ENCODE measurements around the gene FAM193B.

Gene FAM193B

GRCh38 chr5:177502886-177503285 is 51.5 kb downstream of the FAM193B start:
- TF ChIP-seq FOXM1 (IDR thresholded peaks at IDR 0.05; ENCODE audit: borderline replicate concordance) (no peak), L3MBTL2 (conservative IDR thresholded peaks at IDR 0.05) (no peak), ZNF384 (IDR thresholded peaks at IDR 0.05) (no peak), FOXA1 (IDR thresholded peaks at IDR 0.05) (no peak), FOXK2 (IDR thresholded peaks at IDR 0.05) (no peak)
- no peak for DNase-seq (ENCODE audit: extremely low spot score)
- ChIA-PET POLR2A (interaction anchor here (2.2 kb wide), 1 partner anchor 48 kb away, joined by 8 read pairs; no protein-coding TSS in a partner anchor), CTCF (interaction anchor here (1.2 to 2.0 kb wide), 2 partner anchors 14 to 112 kb away, joined by 3 to 8 read pairs; partner anchors contain the start of gene DDX41)

GRCh38 chr5:177501874-177502678 is 52.3 kb downstream of the FAM193B start:
- DNase-seq (ENCODE audit: extremely low spot score), result no peak
- TF ChIP-seq L3MBTL2 (conservative IDR thresholded peaks at IDR 0.05), result no peak
- TF ChIP-seq CTBP1 (IDR thresholded peaks at IDR 0.05; ENCODE audit: borderline replicate concordance), result no peak
- no peak for TF ChIP-seq ELF4 (IDR thresholded peaks at IDR 0.05)
- TF ChIP-seq SUZ12 (IDR thresholded peaks at IDR 0.05), result no peak
- no peak for TF ChIP-seq BHLHE40 (IDR thresholded peaks at IDR 0.05; ENCODE audit: borderline replicate concordance)
- no peak for TF ChIP-seq FOXK2 (IDR thresholded peaks at IDR 0.05)
- TF ChIP-seq LEF1 (IDR thresholded peaks at IDR 0.05; ENCODE audit: borderline replicate concordance), result no peak
- TF ChIP-seq TARDBP (IDR thresholded peaks at IDR 0.05), result no peak
- no peak for TF ChIP-seq NFRKB (IDR thresholded peaks at IDR 0.05)
- no peak for TF ChIP-seq FOXM1 (IDR thresholded peaks at IDR 0.05; ENCODE audit: borderline replicate concordance)
- TF ChIP-seq, protein P1, sequence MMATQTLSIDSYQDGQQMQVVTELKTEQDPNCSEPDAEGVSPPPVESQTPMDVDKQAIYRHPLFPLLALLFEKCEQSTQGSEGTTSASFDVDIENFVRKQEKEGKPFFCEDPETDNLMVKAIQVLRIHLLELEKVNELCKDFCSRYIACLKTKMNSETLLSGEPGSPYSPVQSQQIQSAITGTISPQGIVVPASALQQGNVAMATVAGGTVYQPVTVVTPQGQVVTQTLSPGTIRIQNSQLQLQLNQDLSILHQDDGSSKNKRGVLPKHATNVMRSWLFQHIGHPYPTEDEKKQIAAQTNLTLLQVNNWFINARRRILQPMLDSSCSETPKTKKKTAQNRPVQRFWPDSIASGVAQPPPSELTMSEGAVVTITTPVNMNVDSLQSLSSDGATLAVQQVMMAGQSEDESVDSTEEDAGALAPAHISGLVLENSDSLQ (IDR thresholded peaks at IDR 0.05), result no peak
- no peak for TF ChIP-seq FOXA1 (IDR thresholded peaks at IDR 0.05)
- no peak for TF ChIP-seq ZNF384 (IDR thresholded peaks at IDR 0.05)
- POLR2A ChIA-PET, result interaction anchor here (1.1 to 2.2 kb wide), 3 partner anchors 10 to 48 kb away, joined by 3 to 8 read pairs (median 6); no protein-coding TSS in a partner anchor

DNA sequence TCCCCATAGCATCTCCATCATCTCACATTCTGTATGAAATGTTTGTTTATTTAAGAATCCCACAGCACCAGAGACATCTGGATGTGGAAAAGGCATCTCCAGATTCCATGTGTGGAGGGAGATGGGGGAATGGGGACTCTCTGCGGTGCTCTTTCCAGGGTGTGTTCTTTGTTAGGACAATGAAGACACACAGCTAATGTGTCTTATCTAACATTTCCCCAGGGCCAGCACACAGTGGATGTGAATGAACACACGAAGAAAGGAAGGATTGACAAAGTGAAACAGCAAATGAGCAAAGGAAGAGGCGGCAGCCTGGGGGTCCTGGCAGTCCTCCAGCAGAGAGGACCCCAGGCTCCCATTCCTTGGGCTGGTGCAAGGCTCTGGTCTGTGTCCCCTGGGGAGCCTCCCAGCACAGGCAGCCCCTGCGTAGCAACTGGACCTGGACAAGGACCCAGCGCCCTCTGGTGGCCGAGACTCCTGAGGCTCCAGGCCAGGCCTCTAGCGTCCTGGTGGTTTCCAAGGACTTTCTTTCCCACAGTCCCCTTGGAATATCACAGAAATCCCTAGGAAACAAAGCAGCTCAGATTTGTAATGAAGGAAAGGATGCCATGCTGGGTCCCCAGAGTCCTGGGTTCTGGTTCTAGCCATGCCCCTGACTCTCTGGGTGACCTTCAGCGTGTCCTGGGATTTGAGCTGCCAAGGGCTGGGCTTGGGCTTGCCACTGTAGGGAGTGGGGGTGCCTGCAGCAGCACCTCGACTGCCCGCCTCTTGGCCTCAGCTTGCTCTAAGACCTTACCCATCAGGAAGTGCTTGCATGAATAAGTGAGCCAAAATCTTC is 53.5 kb downstream of the FAM193B start:
- CTCF ChIA-PET, result interaction anchor here (0.5 to 2.0 kb wide), 16 partner anchors 9 to 134 kb away, joined by 3 to 9 read pairs (median 4); partner anchors contain the start of gene DDX41
- TF ChIP-seq FOXA1 (IDR thresholded peaks at IDR 0.05), result no peak
- POLR2A ChIA-PET, result interaction anchor here (1.1 to 1.7 kb wide), 3 partner anchors 9 to 110 kb away, joined by 3 to 6 read pairs (median 3); no protein-coding TSS in a partner anchor
- DNase-seq (ENCODE audit: extremely low spot score), result peak; percentile 84

More at GRCh38 chr5:177501874-177502678, 52.3 kb downstream of the FAM193B start:
- CTCF ChIA-PET, result interaction anchor here (0.7 to 2.0 kb wide), 11 partner anchors 9 to 135 kb away, joined by 3 to 9 read pairs (median 5); partner anchors contain the start of gene DDX41

- no peak for DNase-seq (ENCODE audit: extremely low spot score)
- CTCF ChIA-PET, result interaction anchor here (0.6 to 1.9 kb wide), 3 partner anchors 24 to 80 kb away, joined by 3 to 4 read pairs (median 3); no protein-coding TSS in a partner anchor
- POLR2A ChIA-PET, result interaction anchor here (1.3 kb wide), 1 partner anchor 109 kb away, joined by 3 read pairs; no protein-coding TSS in a partner anchor
- TF ChIP-seq SP1 (IDR thresholded peaks at IDR 0.05) (no peak), SUZ12 (IDR thresholded peaks at IDR 0.05) (no peak), LEF1 (IDR thresholded peaks at IDR 0.05; ENCODE audit: borderline replicate concordance) (no peak), CTBP1 (IDR thresholded peaks at IDR 0.05; ENCODE audit: borderline replicate concordance) (no peak), ARNT (IDR thresholded peaks at IDR 0.05) (no peak), L3MBTL2 (conservative IDR thresholded peaks at IDR 0.05) (no peak), BHLHE40 (IDR thresholded peaks at IDR 0.05; ENCODE audit: borderline replicate concordance) (no peak), HDGF (IDR thresholded peaks at IDR 0.05; ENCODE audit: borderline replicate concordance) (no peak), FOXA1 (IDR thresholded peaks at IDR 0.05) (no peak), FOXK2 (IDR thresholded peaks at IDR 0.05) (no peak), ZNF384 (IDR thresholded peaks at IDR 0.05) (no peak), NFRKB (IDR thresholded peaks at IDR 0.05) (no peak), FOXM1 (IDR thresholded peaks at IDR 0.05; ENCODE audit: borderline replicate concordance) (no peak), ELF4 (IDR thresholded peaks at IDR 0.05) (no peak)
- TF ChIP-seq, protein P1 (IDR thresholded peaks at IDR 0.05), result no peak
Observed at GRCh38 chr5:177499842-177500241, 54.5 kb downstream of the FAM193B start.

DNA sequence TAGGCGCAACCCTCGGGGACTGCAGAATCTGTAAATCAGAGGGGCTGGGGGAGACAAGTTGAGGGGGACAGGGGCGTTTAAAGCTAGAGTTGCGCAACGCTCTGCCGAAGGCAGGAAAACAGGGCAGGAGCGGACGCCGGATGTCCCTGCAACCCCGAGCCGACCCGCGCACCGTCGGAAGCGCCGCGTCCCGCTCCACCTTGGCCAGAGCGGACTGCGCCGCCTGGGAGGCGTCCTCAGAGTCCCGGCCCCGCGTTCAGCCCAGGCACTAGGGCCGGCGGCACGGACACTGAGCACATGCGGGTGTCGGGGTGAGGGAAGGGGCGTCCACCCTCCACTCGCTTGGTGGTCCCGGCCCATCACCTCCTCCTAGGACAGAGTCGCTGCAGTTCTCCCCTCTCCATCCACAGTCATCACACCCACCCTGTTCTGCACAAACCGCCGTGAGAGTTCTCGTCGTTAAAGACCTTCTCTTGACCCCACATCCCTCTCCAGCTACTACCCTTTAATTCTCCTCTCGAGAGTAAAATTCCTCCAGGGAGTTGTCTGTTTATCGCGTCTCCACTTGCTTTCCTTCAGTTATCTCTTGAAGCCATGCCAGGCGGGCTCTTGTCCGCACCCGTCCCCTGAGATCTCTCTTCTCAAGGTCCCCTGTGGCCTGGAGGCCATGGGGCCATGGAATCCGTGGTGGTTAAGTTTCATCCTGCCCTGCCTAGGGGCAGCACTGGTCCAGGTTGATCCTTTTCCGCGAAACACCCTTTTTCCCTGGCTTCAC is 56.2 kb downstream of the FAM193B start:
- TF ChIP-seq ELF4 (IDR thresholded peaks at IDR 0.05) (no peak), SP1 (IDR thresholded peaks at IDR 0.05) (no peak), ZNF384 (IDR thresholded peaks at IDR 0.05) (no peak), FOXK2 (IDR thresholded peaks at IDR 0.05) (no peak), LEF1 (IDR thresholded peaks at IDR 0.05; ENCODE audit: borderline replicate concordance) (no peak), CTBP1 (IDR thresholded peaks at IDR 0.05; ENCODE audit: borderline replicate concordance) (no peak), NFRKB (IDR thresholded peaks at IDR 0.05) (no peak), ARNT (IDR thresholded peaks at IDR 0.05) (no peak), L3MBTL2 (conservative IDR thresholded peaks at IDR 0.05) (no peak), SUZ12 (IDR thresholded peaks at IDR 0.05) (no peak), FOXA1 (IDR thresholded peaks at IDR 0.05) (no peak), BHLHE40 (IDR thresholded peaks at IDR 0.05; ENCODE audit: borderline replicate concordance) (no peak)
- TF ChIP-seq, protein P1 (IDR thresholded peaks at IDR 0.05), result no peak
- POLR2A ChIA-PET, result interaction anchor here (0.6 to 3.7 kb wide), 8 partner anchors 11 to 101 kb away, joined by 3 to 21 read pairs (median 4); partner anchors contain the start of genes B4GALT7, DDX41, DOK3 and TMED9
- DNase-seq (ENCODE audit: extremely low spot score), result no peak
- CTCF ChIA-PET, result interaction anchor here (3.8 kb wide), 1 partner anchor 43 kb away, joined by 23 read pairs; no protein-coding TSS in a partner anchor

Measured in HEK293T (cell line).